Posterior vena cava (tissue), 2 donors: Measurements from ENCODE around the gene CSNK2B. TPM values are rescaled to one million over a fixed set of nuclear protein-coding genes. Genes with fewer than 3 reads are reported as not detected.

Source experiments
- DNase-seq: peaks from one replicate; pipeline ENCODE4 v3.0.0-alpha.2; 2020; ENCODE audit warnings: low spot score
- intact Hi-C, 2 donors: fragments of 100-400 bp; cut with DNase I; formaldehyde crosslinking; loops; one replicate each; pipeline versions ENCODE4 v1.14.1 to v1.14.2; 2022 to 2023
- long read RNA-seq, 2 donors: library from polyadenylated mRNA; unstranded; transcript quantifications; one replicate each; pipeline ENCODE4 v2.0.0, GENCODE V29; 2020 to 2021
- total RNA-seq, 2 donors: library from RNA; stranded (reverse); fragmentation: NEBNext Ultra II Directional; extraction: Animal tissue kit (Norgen Biotek cat#: 25700); gene quantifications; one replicate each; pipeline ENCODE4 v1.2.1, GENCODE V29; 2021
- donor health status: DM: yes; HTN: yes; CAD: no.
- donor health status: DM: yes; HTN: yes; CAD: no.

Gene CSNK2B
- 10 to 100 TPM; 85.2 to 90.4 TPM for total RNA-seq
- long read RNA-seq, donor 1, transcript CSNK2B-203 (7 exons, 948 nt): major isoform, 19 of 23 reads
- long read RNA-seq, donor 1, partial matches to known transcripts: 2 of 23 reads
- long read RNA-seq, donor 1, other reads (novel, unspliced or antisense): 1 of 23 reads
- long read RNA-seq, donor 2, transcript CSNK2B-203 (7 exons, 948 nt): major isoform, 53 of 61 reads
- long read RNA-seq, donor 2, partial matches to known transcripts: 3 of 61 reads
- long read RNA-seq, donor 2, other reads (novel, unspliced or antisense): 4 of 61 reads

DNA sequence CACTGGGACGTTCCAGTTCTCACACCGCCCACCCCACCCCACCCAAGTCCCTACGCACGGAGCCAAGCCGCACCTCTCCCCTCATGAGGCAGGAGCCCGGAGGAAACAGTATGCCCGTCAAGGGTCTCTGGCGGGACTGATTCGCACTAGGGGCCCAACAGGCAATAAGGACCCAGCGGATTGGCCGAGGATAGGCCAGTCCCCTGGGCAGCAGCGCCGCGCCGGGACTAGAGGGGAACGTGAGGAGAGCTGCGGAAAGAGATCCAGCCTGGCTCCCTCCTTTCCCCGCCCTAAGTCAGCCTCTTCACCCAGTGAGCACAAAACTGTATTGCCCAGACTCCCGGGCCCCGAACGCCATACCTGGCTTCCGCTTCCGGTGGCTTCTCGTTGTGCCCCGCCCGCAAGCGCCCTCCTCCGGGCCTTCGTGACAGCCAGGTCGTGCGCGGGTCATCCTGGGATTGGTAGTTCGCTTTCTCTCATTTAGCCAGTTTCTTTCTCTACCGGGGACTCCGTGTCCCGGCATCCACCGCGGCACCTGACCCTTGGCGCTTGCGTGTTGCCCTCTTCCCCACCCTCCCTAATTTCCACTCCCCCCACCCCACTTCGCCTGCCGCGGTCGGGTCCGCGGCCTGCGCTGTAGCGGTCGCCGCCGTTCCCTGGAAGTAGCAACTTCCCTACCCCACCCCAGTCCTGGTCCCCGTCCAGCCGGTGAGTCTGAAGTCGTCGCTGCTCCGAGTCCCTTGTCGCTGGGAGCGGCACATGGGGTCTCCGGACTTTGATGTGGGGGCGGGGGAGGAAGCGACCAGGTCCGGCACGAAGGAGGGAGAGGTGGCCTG, at the start of gene CSNK2B:
Gene CSNK2B (plus strand): TSS at position 580 of the 836 bp plus-strand sequence. CDS start 752 bp downstream, outside the sequence.
- intact Hi-C loops: no loop called here
- peak; percentile 99 for DNase-seq

DNA sequence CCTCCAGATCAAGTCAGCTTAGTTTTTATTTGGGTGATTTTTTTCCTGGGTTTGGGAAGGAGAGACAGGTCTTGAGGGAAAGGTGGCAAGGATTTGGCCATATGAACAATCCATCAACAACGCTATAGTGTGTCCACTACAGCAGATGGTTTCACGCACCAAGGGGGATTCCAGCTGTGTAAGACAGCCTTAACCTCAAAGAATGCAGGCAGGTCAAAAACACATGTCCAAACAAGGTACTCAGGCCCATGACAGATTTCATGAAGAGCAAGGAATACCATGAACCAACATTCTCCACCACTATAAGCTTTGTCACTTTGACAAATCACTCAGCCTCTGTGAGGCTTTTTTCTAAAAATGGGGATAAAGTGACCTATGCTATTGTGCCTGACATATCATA, 48.9 kb upstream of the CSNK2B start:
- intact Hi-C loops: no loop called here
- no peak for DNase-seq

DNA sequence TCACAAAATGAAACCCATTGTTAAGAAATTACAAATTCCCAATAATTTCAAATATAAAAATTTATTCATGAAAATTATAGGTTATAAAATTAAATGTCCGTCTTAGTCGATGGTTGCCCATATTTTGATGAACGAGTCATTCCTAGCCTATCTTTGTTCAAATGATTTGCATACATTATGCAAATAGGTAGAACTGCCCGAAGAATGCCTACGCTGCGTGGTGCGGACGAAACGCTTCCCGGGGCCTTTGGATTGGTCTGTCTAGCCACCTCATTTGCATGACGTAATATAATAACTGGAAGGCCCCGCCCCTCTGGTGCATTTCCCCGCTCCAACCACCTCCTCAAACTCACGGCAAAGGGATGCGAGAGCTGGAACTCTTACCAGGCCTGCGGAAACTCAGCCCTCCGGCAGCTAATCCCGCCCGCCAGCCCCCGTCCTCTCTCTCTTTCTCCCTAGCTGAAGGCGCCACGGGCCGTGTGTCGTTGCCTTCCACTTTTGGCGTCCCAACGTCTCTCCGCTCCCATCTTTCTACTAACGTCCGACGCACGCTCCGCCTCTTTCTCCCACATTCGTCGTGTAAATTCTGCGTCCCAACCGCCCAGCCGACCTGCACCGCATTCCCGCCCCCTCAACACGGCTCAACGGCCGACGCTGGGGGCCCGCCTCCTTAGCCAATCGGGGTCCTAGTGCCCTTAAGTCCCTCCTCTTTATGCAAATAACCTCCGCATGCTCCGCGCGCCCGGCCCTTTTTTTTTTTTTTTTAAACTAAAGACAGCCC, 45.9 kb upstream of the CSNK2B start:
- peak; percentile 99 for DNase-seq
- intact Hi-C loops: no loop called here

DNA sequence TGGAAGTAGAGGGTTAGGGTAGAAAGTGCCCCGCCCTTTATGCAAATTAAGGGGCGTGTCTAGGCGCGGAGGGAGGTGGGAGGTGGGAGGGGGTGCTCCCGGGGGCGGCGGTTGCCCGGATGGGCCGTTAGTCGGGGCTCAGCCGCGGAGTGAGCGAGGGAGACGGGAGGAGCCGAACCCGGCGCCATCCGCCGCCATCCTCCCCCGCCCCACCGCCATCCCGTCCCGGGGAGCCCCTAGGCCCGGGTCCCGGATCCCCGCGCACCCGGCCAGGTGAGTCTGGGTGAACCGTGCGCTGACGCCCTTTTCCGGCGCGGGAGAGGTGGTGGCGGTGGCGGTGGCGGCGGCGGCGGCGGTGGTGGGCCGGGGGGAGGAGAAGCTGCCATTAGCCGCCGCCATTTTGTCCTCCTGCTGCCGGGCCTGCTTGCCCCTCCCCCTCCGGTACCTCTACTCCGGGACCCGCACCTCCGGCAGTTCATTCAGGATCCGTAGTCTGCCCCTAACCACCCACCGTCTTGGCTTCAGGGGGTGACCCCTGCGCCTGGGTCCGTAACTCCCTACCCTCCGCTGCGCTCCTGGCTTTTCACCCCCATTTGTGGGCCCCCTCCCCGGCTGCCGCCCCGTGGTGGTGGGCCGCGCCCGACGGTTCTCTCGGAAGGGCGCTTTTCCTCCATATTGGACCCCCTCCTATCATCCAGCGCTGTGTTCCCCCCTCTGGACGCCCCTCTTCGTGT, 45.1 kb upstream of the CSNK2B start, which contains the start of gene PRRC2A:
Gene PRRC2A (plus strand): TSS at position 130 of the 734 bp plus-strand sequence. CDS start 2,075 bp downstream, outside the sequence.
- intact Hi-C loops: no loop called here
- peak; percentile 98 for DNase-seq

DNA sequence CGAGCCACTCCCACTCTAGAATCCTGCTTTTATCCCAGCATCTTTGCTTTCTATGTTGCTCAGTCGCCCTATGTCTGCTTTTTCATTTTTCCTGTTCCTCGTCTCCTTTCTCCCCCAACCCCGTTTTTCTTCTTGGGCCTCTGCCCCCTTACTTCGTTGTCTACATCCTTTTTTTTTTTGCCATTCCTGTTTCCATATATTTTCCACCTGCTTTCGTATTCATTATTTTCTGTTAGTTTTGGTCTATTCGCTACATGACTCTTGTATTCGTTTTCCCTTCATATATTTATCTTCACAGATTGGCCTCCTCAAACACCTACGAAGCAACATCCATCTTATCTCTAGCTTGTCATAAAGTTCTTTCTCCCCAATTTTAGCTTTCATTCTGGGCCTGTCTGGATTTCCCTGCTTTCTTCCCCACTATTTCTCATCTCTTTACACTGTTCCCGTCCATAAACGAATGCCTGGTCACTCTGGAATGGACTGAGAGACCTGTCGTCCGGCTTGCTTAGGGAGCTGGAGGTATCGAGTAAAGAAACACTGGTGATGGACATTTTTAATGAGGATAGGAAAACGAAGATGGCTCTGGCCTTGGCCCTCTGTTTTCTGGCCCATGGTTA, 44.5 kb upstream of the CSNK2B start:
- intact Hi-C loops: no loop called here
- no peak for DNase-seq

DNA sequence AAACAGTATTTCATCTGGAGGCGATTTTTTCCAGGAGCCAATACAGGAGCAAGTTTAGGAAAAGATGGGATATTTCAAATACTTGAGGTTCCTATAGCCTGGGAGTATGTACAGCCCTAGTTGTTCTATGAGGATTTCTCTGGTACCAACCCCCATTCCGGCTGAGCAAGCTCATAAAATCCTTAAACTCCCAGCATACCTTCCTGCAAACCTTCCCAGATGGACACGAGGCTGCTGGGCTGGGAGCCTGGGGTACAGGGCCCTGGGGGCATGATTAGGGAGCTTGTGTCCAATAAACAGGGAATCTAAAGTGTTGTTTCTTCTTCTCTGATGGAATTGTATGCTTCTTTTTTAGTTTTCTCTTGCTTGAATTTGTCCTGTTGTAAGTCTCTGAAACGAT, 43.9 kb upstream of the CSNK2B start:
- no peak for DNase-seq
- intact Hi-C loops: no loop called here

DNA sequence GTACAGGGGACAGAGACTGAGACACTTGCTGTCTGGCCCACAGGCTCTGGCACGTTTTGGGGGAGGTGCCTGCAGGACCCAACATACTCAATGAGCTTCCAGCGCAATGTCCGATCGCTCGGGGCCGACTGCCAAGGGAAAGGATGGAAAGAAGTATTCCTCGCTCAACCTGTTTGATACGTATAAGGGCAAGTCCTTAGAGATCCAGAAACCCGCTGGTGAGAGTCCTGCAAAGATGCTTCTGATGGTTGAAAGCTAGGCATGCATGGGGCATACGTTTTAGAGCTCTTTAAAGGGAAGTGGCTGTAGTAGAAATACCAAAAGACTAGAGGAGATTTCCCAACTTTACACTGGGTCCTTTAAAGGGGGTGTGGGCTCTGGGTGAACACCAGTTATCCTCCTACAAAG, 43.2 kb upstream of the CSNK2B start:
- intact Hi-C loops: no loop called here
- no peak for DNase-seq

DNA sequence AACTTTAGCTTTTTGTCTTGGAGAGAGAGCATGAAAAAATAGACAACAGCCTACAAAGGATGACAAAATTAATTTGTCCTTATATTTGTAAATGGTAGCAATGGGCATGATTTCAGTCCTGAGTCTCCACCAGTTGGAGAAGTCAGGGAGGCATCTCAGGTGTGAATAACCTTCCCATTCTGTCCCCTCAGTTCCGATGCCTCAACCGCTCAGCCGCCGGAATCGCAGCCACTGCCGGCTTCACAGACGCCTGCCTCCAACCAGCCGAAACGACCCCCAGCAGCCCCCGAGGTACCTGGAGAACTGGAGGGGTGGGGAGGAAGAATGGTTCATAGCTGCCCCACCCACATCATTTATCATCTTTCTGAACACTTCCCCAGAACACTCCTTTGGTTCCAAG, 41.8 kb upstream of the CSNK2B start:
- intact Hi-C loops: no loop called here
- DNase-seq: no peak

DNA sequence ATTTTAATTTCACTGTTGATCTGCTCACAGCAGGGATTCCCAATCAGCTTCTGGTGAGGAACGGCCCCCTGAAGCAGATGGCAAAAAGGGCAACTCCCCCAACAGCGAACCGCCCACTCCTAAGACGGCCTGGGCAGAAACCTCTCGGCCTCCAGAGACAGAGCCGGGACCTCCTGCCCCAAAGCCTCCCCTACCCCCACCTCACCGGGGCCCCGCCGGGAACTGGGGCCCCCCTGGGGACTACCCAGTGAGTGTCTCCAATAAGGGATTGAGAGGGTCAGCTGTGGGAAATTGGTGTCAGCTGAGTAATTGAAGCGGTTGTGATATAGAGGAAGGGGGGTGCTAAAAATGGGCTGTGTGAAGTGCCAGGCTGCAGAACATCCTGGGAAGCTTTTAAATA, 38.9 kb upstream of the CSNK2B start:
- no peak for DNase-seq
- intact Hi-C loops: no loop called here

DNA sequence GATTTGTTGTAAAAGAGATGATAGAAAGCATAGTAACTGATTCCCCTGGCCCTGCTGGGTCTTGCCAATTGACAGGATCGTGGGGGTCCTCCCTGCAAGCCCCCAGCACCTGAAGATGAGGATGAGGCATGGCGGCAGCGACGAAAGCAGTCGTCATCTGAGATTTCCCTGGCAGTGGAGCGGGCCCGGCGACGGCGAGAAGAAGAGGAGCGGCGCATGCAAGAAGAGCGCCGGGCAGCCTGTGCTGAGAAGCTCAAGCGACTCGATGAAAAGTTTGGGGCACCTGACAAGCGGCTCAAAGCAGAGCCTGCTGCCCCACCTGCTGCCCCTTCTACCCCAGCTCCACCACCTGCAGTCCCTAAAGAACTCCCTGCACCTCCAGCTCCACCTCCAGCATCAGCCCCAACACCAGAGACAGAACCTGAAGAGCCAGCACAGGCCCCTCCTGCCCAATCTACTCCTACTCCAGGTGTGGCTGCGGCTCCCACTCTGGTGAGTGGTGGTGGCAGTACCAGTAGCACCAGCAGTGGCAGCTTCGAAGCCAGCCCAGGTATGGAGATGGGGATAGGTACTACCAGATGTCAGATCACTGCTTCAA, 38.1 kb upstream of the CSNK2B start:
- intact Hi-C loops: no loop called here
- no peak for DNase-seq

DNA sequence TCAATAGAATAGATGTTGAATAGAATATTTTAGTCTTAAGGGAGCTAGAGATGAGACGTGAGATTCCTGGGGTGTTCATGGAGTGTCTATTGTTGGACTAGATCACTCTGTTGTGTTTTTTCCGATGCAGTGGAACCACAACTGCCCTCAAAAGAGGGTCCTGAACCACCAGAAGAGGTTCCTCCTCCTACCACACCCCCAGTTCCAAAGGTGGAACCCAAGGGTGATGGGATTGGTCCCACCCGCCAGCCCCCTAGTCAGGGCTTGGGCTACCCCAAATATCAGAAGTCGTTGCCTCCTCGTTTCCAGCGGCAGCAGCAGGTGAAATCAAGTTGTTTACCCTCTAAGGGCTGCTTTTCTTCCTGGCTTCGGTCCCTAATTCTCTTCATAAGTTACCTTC, 36.9 kb upstream of the CSNK2B start:
- intact Hi-C loops: no loop called here

DNA sequence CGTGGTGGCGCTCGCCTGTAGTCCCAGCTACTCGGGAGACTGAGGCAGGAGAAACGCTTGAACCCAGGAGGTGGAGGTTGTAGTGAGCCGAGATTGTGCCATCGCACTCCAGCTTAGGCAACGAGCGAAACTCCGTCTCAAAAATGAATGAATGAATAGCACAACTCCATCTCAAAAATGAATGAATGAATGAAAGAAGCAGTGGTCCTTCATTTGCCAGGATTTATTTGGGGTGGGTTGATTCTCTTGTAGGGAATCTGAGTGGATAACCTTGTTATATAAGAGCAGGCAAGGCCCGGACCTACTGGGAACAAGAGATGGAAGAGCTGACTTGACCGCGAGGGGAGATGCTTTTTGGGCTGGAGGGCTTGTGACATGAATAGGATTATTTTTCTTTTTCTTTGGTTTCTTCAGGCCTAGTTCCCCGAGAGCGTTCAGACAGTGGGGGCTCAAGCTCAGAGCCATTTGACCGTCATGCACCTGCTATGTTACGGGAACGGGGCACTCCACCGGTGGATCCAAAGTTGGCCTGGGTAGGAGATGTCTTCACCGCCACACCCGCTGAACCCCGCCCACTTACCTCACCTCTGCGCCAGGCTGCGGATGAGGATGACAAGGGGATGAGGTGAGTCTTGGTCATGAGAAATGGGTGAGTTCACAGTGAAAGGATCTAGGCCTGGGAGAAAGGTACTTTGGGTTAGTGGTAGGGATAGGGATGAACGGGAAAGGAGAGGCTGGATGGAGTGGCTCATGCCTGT, 35.5 kb upstream of the CSNK2B start:
- intact Hi-C loops: no loop called here
- DNase-seq: no peak

More for the DNA sequence above, 36.9 kb upstream of the CSNK2B start:
- no peak for DNase-seq

DNA sequence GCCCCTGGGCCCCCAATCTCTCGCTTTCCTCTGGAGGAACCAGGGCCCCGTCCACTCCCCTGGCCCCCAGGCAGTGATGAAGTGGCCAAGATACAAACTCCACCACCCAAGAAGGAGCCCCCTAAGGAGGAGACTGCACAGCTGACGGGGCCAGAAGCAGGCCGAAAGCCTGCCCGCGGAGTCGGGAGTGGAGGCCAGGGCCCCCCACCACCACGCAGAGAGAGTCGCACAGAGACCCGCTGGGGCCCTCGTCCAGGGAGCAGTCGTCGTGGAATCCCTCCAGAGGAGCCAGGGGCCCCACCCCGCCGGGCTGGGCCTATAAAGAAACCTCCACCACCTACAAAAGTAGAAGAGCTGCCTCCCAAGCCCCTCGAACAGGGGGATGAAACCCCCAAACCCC, 34.7 kb upstream of the CSNK2B start:
- DNase-seq: no peak
- intact Hi-C loops: no loop called here

DNA sequence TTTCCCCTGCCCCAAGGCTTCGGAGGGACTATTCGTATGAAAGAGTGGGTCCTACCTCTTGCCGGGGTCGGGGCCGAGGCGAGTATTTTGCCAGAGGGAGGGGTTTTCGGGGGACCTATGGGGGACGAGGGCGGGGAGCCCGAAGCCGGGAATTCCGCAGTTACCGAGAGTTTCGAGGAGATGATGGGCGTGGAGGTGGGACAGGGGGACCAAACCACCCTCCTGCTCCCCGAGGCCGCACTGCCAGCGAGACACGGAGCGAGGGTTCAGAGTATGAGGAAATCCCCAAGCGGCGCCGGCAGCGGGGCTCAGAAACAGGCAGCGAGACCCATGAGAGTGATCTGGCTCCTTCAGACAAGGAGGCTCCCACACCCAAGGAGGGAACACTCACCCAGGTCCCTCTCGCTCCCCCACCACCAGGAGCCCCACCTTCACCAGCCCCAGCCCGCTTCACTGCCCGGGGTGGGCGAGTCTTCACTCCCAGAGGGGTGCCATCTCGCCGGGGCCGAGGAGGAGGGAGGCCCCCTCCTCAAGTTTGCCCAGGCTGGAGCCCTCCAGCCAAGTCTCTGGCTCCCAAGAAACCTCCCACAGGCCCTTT, 34.1 kb upstream of the CSNK2B start:
- no peak for DNase-seq
- intact Hi-C loops: no loop called here

DNA sequence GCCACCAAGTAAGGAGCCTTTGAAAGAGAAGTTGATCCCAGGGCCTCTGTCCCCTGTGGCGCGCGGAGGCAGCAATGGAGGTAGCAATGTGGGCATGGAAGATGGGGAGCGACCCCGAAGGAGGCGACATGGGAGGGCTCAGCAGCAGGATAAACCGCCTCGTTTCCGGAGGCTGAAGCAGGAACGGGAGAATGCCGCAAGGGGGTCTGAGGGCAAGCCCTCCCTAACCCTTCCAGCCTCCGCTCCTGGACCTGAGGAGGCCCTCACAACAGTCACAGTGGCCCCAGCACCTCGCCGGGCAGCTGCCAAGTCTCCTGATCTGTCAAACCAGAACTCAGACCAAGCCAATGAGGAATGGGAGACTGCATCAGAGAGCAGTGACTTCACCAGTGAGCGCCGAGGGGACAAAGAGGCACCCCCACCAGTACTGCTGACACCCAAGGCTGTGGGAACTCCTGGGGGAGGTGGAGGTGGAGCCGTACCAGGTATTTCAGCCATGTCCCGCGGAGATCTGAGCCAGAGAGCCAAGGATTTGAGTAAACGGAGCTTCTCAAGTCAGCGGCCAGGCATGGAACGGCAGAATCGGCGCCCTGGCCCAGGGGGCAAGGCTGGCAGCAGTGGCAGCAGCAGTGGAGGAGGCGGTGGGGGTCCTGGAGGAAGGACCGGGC, 33.5 kb upstream of the CSNK2B start:
- DNase-seq: no peak
- intact Hi-C loops: no loop called here

DNA sequence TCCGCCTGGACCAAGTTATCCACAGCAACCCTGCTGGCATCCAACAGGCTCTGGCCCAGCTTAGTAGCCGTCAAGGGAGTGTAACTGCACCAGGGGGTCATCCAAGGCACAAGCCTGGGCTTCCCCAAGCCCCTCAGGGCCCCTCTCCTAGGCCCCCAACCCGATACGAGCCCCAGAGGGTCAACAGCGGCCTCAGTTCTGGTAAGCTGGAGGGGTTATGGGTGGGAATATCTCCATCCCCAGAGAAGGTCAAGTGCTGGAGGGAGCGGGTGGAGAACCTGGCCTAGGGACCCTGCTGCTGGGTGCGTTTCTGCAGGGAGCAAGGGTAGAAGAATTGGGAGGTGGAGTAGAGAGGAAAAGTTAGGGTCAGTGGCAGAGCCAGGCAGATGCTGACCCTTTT, 32.4 kb upstream of the CSNK2B start:
- intact Hi-C loops: no loop called here
- no peak for DNase-seq

DNA sequence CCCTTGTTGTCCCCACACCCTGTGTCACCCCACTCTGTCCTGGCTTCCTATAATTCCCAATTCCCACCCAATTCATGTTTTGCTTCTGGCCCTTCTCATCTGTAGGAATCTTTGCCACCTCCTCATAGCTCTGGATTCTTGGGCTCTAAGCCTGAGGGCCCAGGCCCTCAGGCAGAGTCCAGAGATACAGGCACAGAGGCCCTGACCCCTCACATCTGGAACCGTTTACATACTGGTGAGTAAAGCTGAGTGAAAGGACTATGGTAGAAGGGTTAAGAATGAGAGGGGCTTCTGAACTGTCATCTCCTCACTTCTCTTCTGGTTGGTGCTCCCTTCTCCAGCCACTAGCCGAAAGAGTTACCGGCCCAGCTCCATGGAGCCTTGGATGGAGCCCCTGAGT, 31.7 kb upstream of the CSNK2B start:
- no peak for DNase-seq
- intact Hi-C loops: no loop called here
